Astrocyte (in vitro differentiated cells and primary cell): Measurements from ENCODE around the gene CPSF2.

Experiments
- EZH2 ChIP-seq: IDR thresholded peaks from 2 replicates; pipeline ENCODE4 v1.6.1; 2012; ENCODE audit warnings: mild to moderate bottlenecking, low read length, inconsistent platforms; ENCODE audit not compliant: insufficient read depth
- TF ChIP-seq, protein P1 (sequence below): IDR thresholded peaks from 2 replicates; pipeline ENCODE4 v1.5.1; 2011; ENCODE audit warnings: low read depth, mild to moderate bottlenecking, inconsistent platforms, low read length, moderate library complexity; ENCODE audit not compliant: insufficient read depth

DNA sequence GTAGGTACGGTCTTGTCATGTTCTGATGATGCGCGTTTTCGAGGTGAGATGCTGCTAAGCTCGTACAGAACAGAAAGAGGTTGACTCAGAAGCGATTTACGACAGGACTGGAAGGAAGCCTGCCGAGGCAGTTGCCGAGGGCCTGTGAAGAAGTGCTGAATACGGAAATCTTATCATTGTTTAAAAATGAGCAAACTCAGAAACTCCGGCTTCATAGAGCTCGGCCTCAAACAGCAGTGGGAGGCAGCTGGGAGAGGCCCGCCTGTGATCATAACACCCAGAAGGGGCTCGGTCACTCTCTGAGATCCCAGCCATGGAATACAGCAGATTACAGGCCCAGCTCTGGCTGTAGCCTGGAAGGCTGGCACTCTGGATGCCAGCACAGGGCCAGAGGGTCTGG, 87.4 kb downstream of the CPSF2 start:
- TF ChIP-seq, protein P1, sequence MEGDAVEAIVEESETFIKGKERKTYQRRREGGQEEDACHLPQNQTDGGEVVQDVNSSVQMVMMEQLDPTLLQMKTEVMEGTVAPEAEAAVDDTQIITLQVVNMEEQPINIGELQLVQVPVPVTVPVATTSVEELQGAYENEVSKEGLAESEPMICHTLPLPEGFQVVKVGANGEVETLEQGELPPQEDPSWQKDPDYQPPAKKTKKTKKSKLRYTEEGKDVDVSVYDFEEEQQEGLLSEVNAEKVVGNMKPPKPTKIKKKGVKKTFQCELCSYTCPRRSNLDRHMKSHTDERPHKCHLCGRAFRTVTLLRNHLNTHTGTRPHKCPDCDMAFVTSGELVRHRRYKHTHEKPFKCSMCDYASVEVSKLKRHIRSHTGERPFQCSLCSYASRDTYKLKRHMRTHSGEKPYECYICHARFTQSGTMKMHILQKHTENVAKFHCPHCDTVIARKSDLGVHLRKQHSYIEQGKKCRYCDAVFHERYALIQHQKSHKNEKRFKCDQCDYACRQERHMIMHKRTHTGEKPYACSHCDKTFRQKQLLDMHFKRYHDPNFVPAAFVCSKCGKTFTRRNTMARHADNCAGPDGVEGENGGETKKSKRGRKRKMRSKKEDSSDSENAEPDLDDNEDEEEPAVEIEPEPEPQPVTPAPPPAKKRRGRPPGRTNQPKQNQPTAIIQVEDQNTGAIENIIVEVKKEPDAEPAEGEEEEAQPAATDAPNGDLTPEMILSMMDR: no peak
- no peak for TF ChIP-seq EZH2
